Measurements from ENCODE around the gene SCAF1. TPM values are rescaled to one million over a fixed set of nuclear protein-coding genes. Genes with fewer than 3 reads are reported as not detected.

Gene SCAF1
- total RNA-seq, 1 donor from 2014 or later = 8.7 TPM

GRCh38 chr19:49683814-49684250 is 41.8 kb downstream of the SCAF1 start:
- Histone ChIP-seq H3K27me3 (no peaks in the 10 kb centered on the region), H3K9me3 (ENCODE audit: low read depth) (no peaks in the 10 kb centered on the region), H3K79me2 (ENCODE audit: low read depth) (peaks cover 55% of the 10 kb centered on the region), H3K9ac (no peak overlapping the region), H3K4me2 (no peak overlapping the region), H3K27ac (no peak overlapping the region), H4K20me1 (ENCODE audit: low read depth) (peaks cover 95% of the 10 kb centered on the region), H3K4me1 (peaks cover 23% of the 10 kb centered on the region), H3F3A (ENCODE audit: low read depth) (peaks cover 78% of the 10 kb centered on the region), H3K4me3 (no peak overlapping the region), H3K36me3 (peaks cover 5% of the 10 kb centered on the region), H2AFZ (replicated peaks) (no peak overlapping the region)
- Mint-ChIP-seq H3K4me1 (peaks cover 29% of the 10 kb centered on the region), H3K4me3 (no peak overlapping the region), H3K36me3 (peaks cover 20% of the 10 kb centered on the region), H3K27ac (no peak overlapping the region), H3K27me3 (ENCODE audit: insufficient read depth, low read depth) (peaks cover 8% of the 10 kb centered on the region), H3K9me3 (no peaks in the 10 kb centered on the region)
- TF ChIP-seq EZH2 (IDR thresholded peaks at IDR 0.05) (no peak), EZH2phosphoT487 (IDR thresholded peaks at IDR 0.05) (no peak)
- TF ChIP-seq, protein P1, sequence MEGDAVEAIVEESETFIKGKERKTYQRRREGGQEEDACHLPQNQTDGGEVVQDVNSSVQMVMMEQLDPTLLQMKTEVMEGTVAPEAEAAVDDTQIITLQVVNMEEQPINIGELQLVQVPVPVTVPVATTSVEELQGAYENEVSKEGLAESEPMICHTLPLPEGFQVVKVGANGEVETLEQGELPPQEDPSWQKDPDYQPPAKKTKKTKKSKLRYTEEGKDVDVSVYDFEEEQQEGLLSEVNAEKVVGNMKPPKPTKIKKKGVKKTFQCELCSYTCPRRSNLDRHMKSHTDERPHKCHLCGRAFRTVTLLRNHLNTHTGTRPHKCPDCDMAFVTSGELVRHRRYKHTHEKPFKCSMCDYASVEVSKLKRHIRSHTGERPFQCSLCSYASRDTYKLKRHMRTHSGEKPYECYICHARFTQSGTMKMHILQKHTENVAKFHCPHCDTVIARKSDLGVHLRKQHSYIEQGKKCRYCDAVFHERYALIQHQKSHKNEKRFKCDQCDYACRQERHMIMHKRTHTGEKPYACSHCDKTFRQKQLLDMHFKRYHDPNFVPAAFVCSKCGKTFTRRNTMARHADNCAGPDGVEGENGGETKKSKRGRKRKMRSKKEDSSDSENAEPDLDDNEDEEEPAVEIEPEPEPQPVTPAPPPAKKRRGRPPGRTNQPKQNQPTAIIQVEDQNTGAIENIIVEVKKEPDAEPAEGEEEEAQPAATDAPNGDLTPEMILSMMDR (IDR thresholded peaks at IDR 0.05) = no peak
- no peak for DNase-seq (ENCODE audit: low spot score)

DNA sequence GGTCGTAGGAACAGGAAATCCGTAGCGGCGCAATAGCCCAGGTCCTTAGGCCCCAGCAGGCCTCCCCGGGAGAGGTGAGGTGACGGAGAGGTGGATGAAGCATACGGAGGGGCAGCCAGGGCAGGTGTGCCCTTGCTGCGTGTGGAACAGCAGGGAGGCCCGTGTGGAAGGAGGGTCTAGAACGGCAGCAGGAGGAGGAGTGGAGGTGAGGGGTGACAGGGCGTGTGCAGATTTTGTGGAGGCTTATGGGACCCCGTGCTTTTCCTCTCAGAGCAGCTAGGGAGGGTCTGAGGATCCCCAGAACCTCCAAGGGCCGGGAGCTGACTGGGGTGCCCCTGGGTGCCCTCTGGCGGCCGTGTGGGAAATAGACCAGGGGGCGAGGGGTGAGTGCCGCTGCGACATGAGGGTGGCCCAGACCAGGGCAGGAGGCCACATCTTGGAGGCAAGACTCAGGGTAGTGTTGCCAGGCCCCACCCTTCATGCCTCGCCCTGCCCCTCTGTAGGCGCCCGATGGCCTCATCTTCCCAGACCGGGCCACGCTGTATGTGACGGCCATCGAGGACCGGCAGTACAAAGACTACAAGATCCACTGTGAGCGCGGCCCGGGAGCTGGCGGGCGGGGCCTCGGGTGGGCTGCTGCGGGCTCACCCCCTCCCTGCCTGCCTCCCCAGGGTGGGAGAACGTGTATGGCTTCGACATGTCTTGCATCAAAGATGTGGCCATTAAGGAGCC is 42.4 kb downstream of the SCAF1 start:
- H3K36me3 ChIP-seq = peaks cover 5% of the 10 kb centered on the region
- Mint-ChIP-seq H3K27me3 (ENCODE audit: insufficient read depth, low read depth) (peaks cover 8% of the 10 kb centered on the region), H3K4me3 (no peak overlapping the region), H3K27ac (no peak overlapping the region), H3K4me1 (peaks cover 34% of the 10 kb centered on the region), H3K36me3 (peaks cover 20% of the 10 kb centered on the region), H3K9me3 (no peaks in the 10 kb centered on the region)
- H3F3A ChIP-seq (ENCODE audit: low read depth) = peaks cover 79% of the 10 kb centered on the region
- no peak overlapping the region for H3K4me2 ChIP-seq
- H3K4me1 ChIP-seq = peaks cover 23% of the 10 kb centered on the region
- no peaks in the 10 kb centered on the region for H3K9me3 ChIP-seq (ENCODE audit: low read depth)
- H3K27me3 ChIP-seq = no peaks in the 10 kb centered on the region
- no peak overlapping the region for H3K27ac ChIP-seq
- DNase-seq (ENCODE audit: low spot score) = peak; percentile 42
- H2AFZ ChIP-seq (replicated peaks) = no peak overlapping the region
- peaks cover 95% of the 10 kb centered on the region for H4K20me1 ChIP-seq (ENCODE audit: low read depth)
- H3K79me2 ChIP-seq (ENCODE audit: low read depth) = peaks cover 53% of the 10 kb centered on the region
- no peak for TF ChIP-seq EZH2phosphoT487 (IDR thresholded peaks at IDR 0.05)
- TF ChIP-seq, protein P1 (IDR thresholded peaks at IDR 0.05) = peak; percentile 48
- no peak overlapping the region for H3K4me3 ChIP-seq
- H3K9ac ChIP-seq = no peak overlapping the region

GRCh38 chr19:49684983-49685553 is 43.1 kb downstream of the SCAF1 start:
- Histone ChIP-seq H3K9me3 (ENCODE audit: low read depth) (no peaks in the 10 kb centered on the region), H3K36me3 (peaks cover 5% of the 10 kb centered on the region), H4K20me1 (ENCODE audit: low read depth) (peaks cover 92% of the 10 kb centered on the region), H3K9ac (no peak overlapping the region), H2AFZ (replicated peaks) (no peak overlapping the region), H3K27me3 (no peaks in the 10 kb centered on the region), H3K4me2 (no peak overlapping the region), H3K4me1 (peaks cover 22% of the 10 kb centered on the region), H3K79me2 (ENCODE audit: low read depth) (peaks cover 53% of the 10 kb centered on the region), H3K27ac (no peak overlapping the region), H3F3A (ENCODE audit: low read depth) (peaks cover 78% of the 10 kb centered on the region), H3K4me3 (no peak overlapping the region)
- peaks cover 32% of the 10 kb centered on the region for H3K4me1 Mint-ChIP-seq
- H3K4me3 Mint-ChIP-seq = peak overlapping the region; percentile 19
- peaks cover 8% of the 10 kb centered on the region for H3K27me3 Mint-ChIP-seq (ENCODE audit: insufficient read depth, low read depth)
- DNase-seq (ENCODE audit: low spot score) = no peak
- H3K9me3 Mint-ChIP-seq = no peaks in the 10 kb centered on the region
- TF ChIP-seq EZH2phosphoT487 (IDR thresholded peaks at IDR 0.05) = no peak
- TF ChIP-seq, protein P1 (IDR thresholded peaks at IDR 0.05) = no peak
- TF ChIP-seq EZH2 (IDR thresholded peaks at IDR 0.05) = no peak
- peaks cover 20% of the 10 kb centered on the region for H3K36me3 Mint-ChIP-seq
- H3K27ac Mint-ChIP-seq = no peak overlapping the region

Measured in neural progenitor cell (in vitro differentiated cells).